Measurements from ENCODE around the gene GALNT10. TPM values are rescaled to one million over a fixed set of nuclear protein-coding genes. Genes with fewer than 3 reads are reported as not detected.

GALNT10 gene
- total and polyA plus RNA-seq, 2 experiments from 2014 or later, result 3.2 to 12.9 TPM

DNA sequence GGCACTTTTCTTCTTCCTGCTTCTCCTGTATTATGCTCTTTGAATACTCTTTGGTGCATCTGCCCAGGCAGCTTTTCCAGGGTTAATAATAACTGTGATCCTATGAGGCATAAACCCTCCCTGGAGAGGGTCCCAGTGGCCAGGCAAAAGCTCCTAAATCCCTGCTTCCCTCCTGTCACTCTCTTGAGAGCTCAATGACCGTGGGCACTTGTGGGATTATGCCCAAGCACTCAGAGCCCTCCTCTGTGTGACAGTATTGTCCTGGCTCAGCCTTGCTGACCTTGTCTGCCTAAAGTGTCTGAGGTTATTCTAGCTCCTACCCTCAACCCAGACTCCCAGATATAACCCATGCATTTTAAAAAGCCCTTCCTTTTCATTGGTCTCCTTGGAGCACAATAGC, 51.9 kb downstream of the GALNT10 start:
- Mint-ChIP-seq H3K36me3 (ENCODE audit: low read depth) (no peaks in the 10 kb centered on the region), H3K4me1 (peaks cover 31% of the 10 kb centered on the region), H3K4me3 (no peak overlapping the region), H3K27ac (no peak overlapping the region), H3K9me3 (no peaks in the 10 kb centered on the region), H3K27me3 (ENCODE audit: insufficient read depth, low read depth, poor library complexity) (peaks cover 2% of the 10 kb centered on the region)
- DNase-seq (ENCODE audit: low spot score) (no peak), ATAC-seq (no peak)
- Histone ChIP-seq H3K4me1 (ENCODE audit: insufficient read depth) (peaks cover 8% of the 10 kb centered on the region), H3K4me3 (no peak overlapping the region), H3K27ac (ENCODE audit: low read depth) (no peak overlapping the region), H3K4me2 (no peak overlapping the region), H3F3A (replicated peaks; ENCODE audit: low read depth) (no peaks in the 10 kb centered on the region), H4K20me1 (replicated peaks; ENCODE audit: insufficient read depth) (no peaks in the 10 kb centered on the region), H3K27me3 (ENCODE audit: insufficient read depth) (no peaks in the 10 kb centered on the region), H3K9me2 (ENCODE audit: insufficient read depth) (no peaks in the 10 kb centered on the region; the same call in 1 of the 2 replicates), H3K36me3 (ENCODE audit: insufficient read depth) (no peaks in the 10 kb centered on the region), H2AFZ (no peak overlapping the region), H3K79me2 (replicated peaks; ENCODE audit: insufficient read depth) (no peaks in the 10 kb centered on the region)
- TF ChIP-seq POLR2AphosphoS5 (IDR thresholded peaks at IDR 0.05; ENCODE audit: low read depth), result no peak
- TF ChIP-seq, protein P1, sequence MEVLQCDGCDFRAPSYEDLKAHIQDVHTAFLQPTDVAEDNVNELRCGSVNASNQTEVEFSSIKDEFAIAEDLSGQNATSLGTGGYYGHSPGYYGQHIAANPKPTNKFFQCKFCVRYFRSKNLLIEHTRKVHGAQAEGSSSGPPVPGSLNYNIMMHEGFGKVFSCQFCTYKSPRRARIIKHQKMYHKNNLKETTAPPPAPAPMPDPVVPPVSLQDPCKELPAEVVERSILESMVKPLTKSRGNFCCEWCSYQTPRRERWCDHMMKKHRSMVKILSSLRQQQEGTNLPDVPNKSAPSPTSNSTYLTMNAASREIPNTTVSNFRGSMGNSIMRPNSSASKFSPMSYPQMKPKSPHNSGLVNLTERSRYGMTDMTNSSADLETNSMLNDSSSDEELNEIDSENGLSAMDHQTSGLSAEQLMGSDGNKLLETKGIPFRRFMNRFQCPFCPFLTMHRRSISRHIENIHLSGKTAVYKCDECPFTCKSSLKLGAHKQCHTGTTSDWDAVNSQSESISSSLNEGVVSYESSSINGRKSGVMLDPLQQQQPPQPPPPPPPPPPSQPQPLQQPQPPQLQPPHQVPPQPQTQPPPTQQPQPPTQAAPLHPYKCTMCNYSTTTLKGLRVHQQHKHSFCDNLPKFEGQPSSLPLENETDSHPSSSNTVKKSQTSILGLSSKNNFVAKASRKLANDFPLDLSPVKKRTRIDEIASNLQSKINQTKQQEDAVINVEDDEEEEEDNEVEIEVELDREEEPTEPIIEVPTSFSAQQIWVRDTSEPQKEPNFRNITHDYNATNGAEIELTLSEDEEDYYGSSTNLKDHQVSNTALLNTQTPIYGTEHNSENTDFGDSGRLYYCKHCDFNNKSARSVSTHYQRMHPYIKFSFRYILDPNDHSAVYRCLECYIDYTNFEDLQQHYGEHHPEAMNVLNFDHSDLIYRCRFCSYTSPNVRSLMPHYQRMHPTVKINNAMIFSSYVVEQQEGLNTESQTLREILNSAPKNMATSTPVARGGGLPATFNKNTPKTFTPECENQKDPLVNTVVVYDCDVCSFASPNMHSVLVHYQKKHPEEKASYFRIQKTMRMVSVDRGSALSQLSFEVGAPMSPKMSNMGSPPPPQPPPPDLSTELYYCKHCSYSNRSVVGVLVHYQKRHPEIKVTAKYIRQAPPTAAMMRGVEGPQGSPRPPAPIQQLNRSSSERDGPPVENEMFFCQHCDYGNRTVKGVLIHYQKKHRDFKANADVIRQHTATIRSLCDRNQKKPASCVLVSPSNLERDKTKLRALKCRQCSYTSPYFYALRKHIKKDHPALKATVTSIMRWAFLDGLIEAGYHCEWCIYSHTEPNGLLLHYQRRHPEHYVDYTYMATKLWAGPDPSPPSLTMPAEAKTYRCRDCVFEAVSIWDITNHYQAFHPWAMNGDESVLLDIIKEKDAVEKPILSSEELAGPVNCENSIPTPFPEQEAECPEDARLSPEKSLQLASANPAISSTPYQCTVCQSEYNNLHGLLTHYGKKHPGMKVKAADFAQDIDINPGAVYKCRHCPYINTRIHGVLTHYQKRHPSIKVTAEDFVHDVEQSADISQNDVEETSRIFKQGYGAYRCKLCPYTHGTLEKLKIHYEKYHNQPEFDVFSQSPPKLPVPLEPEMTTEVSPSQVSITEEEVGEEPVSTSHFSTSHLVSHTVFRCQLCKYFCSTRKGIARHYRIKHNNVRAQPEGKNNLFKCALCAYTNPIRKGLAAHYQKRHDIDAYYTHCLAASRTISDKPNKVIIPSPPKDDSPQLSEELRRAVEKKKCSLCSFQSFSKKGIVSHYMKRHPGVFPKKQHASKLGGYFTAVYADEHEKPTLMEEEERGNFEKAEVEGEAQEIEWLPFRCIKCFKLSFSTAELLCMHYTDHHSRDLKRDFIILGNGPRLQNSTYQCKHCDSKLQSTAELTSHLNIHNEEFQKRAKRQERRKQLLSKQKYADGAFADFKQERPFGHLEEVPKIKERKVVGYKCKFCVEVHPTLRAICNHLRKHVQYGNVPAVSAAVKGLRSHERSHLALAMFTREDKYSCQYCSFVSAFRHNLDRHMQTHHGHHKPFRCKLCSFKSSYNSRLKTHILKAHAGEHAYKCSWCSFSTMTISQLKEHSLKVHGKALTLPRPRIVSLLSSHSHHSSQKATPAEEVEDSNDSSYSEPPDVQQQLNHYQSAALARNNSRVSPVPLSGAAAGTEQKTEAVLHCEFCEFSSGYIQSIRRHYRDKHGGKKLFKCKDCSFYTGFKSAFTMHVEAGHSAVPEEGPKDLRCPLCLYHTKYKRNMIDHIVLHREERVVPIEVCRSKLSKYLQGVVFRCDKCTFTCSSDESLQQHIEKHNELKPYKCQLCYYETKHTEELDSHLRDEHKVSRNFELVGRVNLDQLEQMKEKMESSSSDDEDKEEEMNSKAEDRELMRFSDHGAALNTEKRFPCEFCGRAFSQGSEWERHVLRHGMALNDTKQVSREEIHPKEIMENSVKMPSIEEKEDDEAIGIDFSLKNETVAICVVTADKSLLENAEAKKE (CRISPR knock-in tag; IDR thresholded peaks at IDR 0.05), result no peak
- TF ChIP-seq, protein P2, sequence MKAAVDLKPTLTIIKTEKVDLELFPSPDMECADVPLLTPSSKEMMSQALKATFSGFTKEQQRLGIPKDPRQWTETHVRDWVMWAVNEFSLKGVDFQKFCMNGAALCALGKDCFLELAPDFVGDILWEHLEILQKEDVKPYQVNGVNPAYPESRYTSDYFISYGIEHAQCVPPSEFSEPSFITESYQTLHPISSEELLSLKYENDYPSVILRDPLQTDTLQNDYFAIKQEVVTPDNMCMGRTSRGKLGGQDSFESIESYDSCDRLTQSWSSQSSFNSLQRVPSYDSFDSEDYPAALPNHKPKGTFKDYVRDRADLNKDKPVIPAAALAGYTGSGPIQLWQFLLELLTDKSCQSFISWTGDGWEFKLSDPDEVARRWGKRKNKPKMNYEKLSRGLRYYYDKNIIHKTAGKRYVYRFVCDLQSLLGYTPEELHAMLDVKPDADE (IDR thresholded peaks at IDR 0.05), result no peak
- TF ChIP-seq, protein P3, sequence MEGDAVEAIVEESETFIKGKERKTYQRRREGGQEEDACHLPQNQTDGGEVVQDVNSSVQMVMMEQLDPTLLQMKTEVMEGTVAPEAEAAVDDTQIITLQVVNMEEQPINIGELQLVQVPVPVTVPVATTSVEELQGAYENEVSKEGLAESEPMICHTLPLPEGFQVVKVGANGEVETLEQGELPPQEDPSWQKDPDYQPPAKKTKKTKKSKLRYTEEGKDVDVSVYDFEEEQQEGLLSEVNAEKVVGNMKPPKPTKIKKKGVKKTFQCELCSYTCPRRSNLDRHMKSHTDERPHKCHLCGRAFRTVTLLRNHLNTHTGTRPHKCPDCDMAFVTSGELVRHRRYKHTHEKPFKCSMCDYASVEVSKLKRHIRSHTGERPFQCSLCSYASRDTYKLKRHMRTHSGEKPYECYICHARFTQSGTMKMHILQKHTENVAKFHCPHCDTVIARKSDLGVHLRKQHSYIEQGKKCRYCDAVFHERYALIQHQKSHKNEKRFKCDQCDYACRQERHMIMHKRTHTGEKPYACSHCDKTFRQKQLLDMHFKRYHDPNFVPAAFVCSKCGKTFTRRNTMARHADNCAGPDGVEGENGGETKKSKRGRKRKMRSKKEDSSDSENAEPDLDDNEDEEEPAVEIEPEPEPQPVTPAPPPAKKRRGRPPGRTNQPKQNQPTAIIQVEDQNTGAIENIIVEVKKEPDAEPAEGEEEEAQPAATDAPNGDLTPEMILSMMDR (conservative IDR thresholded peaks at IDR 0.05; ENCODE audit: low read depth in 2 of 2), result no peak
- no peak for TF ChIP-seq ZNF114 (CRISPR knock-in tag; IDR thresholded peaks at IDR 0.05)
- TF ChIP-seq EZH2phosphoT487 (IDR thresholded peaks at IDR 0.05; ENCODE audit: unreplicated experiment), result no peak
- no peak for TF ChIP-seq STAT1 (IDR thresholded peaks at IDR 0.05; ENCODE audit: unreplicated experiment)
- TF ChIP-seq ZNF331 (CRISPR knock-in tag; IDR thresholded peaks at IDR 0.05; ENCODE audit: low read depth), result no peak
- no peak for TF ChIP-seq NANOG (IDR thresholded peaks at IDR 0.05; ENCODE audit: borderline replicate concordance)
- no peak for TF ChIP-seq CREB1 (CRISPR knock-in tag; IDR thresholded peaks at IDR 0.05; ENCODE audit: low read depth)
- TF ChIP-seq, protein P4, sequence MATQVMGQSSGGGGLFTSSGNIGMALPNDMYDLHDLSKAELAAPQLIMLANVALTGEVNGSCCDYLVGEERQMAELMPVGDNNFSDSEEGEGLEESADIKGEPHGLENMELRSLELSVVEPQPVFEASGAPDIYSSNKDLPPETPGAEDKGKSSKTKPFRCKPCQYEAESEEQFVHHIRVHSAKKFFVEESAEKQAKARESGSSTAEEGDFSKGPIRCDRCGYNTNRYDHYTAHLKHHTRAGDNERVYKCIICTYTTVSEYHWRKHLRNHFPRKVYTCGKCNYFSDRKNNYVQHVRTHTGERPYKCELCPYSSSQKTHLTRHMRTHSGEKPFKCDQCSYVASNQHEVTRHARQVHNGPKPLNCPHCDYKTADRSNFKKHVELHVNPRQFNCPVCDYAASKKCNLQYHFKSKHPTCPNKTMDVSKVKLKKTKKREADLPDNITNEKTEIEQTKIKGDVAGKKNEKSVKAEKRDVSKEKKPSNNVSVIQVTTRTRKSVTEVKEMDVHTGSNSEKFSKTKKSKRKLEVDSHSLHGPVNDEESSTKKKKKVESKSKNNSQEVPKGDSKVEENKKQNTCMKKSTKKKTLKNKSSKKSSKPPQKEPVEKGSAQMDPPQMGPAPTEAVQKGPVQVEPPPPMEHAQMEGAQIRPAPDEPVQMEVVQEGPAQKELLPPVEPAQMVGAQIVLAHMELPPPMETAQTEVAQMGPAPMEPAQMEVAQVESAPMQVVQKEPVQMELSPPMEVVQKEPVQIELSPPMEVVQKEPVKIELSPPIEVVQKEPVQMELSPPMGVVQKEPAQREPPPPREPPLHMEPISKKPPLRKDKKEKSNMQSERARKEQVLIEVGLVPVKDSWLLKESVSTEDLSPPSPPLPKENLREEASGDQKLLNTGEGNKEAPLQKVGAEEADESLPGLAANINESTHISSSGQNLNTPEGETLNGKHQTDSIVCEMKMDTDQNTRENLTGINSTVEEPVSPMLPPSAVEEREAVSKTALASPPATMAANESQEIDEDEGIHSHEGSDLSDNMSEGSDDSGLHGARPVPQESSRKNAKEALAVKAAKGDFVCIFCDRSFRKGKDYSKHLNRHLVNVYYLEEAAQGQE (IDR thresholded peaks at IDR 0.05; ENCODE audit: unreplicated experiment), result no peak
- no peak for TF ChIP-seq EZH2 (IDR thresholded peaks at IDR 0.05; ENCODE audit: low read depth, unreplicated experiment)

Data from GM23338 (cell line).